ENCODE measurements around the gene CORIN.
"Not testable (repeated sequence)": the region's sequence is repeated elsewhere in the genome, so short reads cannot be mapped to it uniquely, and the experiment has no call there.

Gene CORIN

DNA sequence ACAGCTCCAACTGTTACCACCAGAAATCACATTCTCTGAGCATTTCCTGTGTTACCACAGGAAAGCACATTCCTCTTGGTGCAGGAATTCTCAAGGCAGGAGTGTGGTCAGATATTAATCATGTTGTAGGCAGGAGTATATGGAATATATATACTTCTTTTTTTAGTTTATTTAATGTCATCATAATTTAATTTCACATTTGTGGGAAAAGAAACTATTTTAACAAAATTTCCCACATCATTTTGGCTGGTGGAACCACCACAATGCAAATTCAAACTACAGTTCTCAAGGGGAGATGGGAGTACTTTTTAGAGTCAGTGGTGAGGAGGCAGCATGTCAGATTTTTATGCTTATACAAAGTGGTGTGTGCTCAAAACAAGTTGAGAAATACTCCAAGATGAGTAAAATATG is 213.8 kb downstream of the CORIN start:
- DNase-seq, result no peak

DNA sequence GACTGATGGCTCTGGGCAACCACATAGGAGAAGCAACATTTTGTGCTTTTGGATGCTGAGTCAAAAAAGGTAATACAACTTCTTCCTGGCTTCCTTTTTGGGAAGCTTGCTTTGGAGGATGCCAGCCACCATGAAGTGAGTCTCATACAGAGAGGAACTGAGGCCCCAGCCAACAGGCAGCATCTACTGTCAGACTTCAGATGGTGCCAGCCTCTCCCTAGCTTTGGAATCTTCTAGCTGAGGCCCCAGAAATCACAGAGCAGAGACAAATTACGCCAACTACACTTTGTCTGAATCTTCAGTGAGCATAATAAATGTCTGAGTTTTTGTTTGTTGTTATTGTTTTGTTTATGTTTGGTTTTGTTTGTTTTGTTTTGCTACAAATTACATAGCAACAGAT is 216.7 kb downstream of the CORIN start:
- DNase-seq, result no peak

DNA sequence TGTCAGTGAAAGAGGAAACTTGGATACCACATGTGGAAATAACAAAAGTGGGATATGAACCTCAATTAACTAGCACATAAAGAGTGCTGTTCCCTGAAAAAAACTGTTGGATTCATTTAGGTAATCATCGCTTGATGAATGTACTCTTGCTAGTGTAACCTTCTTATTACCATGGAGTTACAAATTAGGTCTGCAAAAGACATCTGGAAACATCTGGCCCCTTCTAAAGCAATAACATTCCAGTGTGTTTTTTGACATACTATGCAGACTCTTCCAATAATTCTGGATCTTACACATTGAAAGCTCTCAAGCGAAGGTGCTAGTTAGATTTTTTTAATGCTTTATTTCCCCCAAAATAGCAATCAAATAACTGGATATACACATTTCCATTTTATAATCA is 218.2 kb downstream of the CORIN start:
- DNase-seq, result no peak

DNA sequence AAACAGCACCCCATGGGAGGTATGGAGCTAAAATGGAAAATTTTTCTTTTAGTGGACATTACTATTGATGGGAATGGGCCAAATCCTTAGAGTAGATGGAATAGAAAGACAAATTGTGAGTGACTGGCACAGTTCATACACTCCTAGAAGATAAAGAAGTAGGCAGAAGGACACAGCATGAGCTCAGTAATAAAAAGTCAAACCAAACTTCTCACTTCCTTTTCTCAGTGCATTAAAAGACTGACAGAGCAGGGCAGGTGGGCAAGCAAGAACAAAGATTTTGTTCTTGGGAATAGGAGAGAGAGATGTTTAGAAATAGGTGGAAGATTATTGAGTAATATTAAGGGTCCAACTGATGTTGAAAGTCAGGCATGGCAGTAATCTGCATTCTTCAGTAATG is 220.3 kb downstream of the CORIN start:
- no peak for DNase-seq

DNA sequence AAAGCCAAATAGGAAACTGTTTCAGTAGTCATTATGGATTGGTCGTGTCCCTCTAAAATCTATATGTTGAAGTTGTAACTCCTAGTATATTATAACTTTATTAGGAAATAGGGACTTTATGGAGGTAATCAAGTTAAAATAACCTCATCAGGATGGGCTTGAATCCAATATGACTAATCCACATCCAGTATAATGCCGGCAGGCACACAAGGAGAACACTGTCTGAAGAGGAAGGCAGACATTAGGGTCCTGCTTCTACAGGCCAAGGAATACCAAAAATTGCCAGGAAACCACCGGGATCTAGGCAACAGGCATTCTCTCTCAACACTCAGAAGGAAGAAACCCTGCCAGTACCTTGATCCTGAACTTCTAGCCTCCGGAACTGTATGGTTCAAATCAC is 222.5 kb downstream of the CORIN start:
- DNase-seq, result no peak

DNA sequence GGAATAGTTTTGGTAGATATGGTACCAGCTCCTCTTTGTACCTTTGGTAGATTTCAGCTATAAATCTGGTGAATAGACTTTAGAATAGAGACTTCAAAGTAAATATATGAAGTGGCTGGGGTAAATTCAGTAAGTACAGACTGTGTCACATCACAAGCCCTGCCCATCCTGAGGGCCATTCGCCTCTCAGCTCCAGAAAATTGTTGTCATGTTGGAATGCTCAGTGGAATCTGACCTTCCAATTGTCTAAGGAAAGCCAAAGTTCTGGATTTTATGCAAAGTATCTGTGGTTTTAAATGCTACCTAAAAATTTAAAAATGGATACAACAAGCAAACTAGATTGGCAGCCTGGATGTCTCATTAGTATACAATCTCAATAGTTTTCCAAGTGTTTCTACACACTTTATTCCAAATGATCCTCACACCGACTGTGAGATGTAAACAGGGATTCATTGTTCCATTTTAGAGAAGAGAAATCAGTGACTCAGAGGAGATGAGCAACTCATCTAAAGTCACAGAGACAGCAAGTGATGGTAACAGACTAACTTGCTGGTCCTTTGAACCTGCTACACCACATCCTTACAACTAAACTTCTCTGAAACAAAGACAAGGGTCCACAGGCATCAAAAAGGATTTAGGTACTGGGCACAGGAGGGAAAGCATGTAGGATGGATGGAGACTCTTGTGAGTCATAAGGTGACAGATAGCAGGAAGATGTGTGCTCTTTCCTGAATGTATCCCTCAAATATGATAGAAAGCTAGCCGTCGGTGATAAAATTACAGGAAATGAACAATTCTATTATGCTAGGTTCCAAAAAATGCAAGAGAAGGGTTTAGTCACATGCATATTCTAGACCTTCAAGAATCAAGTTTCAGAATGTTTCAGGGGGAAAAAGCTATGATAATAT is 225.5 kb downstream of the CORIN start:
- no peak for DNase-seq

DNA sequence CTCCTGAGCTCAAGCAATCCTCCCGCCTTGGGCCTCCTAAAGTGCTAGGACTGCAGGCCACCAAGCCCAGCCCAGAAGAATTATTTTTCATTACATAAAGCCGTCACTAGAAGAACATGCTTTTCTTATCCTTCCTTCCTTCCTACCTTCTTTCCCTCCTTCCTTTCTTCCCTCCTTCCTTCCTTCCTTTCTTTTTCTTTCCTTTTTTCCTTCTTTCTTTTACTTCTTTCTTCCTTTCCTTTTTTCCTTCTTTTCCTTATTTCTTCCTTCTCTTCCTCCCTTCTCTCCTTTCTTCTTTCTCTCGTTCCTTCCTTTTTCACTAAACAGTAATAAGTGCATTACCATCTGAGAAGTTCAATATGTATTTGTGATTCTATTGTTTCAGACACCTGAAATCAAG is 231.4 kb downstream of the CORIN start:
- DNase-seq, result no peak

DNA sequence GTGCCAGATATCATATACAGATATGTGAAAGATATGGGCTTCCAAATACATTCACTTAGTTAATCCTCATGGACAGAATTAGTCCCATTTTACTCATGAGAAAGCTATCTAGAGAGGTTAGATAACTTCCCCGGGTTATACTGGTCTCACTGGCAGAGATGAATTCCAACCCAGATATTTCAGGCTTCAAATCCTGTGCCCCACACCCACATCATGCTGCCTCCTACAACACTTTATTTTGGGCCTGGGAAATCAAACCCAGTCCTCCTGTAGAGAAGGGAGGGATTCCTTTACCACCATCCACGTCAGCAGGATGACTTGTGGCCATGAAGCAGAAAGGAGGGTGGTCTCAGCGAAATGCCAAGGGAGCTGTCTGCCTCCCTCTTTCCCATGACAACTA is 239.0 kb downstream of the CORIN start:
- no peak for DNase-seq

DNA sequence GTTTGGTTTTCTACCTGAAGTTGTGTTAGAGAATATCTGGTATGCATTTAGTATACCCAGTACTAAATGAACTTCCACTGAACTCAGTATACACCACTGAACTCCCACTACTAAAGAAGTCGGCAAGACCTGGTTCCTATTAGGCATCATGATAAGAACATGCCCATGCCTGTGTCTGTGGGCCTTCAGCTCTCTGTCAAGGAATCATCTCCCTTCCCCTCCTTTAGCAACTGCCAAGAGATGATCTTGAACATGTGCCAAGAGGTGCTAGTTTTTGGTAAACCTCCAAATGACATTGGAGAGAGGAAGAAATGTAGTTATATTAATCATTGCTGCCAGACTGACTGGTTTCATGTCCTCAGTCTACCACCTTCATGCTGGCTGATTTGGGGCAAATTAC is 239.5 kb downstream of the CORIN start:
- no peak for DNase-seq

DNA sequence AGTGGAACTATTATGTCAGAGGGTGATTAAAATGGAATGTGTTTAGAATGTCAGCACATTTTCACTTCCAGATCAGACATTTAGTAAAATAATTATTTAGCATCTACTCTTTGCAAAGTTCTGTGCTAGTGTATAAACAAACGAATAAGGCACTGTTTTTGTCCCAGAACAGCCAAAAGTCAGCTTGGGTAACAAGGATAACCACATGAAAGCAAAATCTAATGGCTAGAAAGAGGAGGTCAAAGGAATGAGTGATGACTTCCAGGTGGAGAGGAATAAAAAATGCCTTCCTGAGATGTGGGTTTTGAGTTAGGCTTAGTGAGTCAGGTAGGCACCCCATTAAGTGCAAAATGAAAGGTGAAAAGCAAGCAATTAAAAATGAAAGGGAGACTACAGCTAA is 240.2 kb downstream of the CORIN start:
- DNase-seq, result no peak

DNA sequence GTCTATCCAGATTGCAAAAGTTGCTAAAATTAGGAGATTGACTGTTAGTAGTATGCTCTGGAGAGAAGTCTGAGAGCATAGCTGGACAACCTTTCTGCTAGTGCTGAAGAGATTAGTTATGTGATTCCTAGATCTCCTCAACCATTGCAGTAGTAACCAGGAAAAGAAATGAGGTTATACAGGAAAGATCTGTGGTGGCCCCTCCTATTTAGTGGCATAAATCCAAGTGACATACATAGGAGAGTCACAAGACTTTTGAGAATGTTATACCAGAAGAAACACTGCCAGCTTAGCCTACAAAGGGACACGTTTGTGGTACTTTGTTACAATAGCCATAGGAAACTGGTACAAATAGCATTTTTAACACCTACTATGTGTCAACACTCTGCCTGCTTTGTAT is 247.5 kb downstream of the CORIN start:
- DNase-seq, result no peak

DNA sequence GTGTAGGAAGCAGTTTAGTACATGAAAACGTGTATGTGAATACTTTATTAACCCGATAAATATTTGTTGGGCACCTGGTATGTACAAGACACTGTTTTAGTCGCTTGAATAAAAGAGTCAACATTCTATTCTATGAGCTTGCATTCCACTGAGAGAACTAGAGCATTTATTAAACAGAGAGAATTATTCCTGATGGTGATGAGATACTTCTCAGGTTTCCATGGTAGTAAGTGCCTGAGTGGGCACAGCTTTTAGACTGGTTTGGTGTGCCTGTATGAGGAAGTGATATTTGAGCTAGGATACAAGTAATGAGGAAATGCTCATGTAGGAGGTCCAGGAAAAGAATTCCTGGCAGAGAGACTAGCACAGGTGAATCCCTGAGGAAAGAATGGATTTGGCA is 258.6 kb downstream of the CORIN start:
- DNase-seq, result no peak

DNA sequence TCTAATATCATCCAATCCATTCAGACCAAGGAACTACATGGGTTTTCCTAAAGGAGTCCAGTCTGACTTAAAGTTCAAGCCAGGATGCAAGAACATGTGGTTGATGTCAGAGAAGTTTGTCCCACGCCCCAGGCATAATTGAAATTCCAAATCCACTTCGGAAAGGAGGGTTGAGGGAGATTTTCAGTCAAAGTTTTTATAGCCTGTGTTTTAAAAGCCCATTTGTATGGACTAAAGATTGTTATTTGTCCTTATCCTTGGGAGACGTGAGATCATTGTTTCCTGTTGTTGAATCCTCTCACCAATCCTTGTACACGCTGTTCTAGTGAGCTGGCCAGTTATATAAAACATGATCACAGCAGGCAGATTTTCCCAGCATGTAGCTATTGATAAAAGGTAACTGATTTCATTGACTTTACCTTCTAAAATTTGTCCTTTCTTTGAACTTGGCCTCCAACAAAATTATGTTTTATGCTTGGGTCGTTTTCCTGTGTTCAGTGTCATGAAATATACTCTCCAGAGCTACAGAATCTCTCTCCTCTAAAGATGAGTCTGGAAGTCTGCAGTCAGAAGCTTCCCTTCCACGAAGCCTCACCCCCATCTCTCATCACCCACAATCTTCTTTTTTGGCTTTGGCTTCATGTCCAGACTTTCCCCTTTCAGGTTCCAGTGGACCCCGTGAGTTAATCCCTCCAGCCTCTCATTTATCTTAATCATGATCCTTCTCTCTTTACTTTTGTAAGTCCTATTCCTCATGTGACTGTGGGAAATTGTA is 259.9 kb downstream of the CORIN start:
- no peak for DNase-seq

DNA sequence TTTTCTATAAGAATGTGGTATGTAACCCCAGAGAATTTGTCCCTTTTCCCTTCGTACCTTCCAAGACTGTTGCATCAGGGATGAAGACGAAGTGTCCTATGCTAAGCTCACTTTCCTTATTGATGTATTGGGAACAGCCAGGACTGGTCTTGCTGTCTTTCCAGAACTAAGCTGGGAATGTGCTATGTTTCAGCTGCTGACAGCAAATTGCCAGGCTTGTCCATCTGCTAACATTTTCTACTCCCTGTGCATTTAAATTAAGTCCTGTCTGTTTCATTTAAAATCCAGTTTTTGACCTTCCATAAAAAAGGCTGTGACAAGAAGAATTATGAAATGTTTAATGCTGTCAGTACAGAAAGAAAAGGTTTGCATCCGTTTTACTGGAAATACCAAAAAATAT is 264.9 kb downstream of the CORIN start:
- no peak for DNase-seq

DNA sequence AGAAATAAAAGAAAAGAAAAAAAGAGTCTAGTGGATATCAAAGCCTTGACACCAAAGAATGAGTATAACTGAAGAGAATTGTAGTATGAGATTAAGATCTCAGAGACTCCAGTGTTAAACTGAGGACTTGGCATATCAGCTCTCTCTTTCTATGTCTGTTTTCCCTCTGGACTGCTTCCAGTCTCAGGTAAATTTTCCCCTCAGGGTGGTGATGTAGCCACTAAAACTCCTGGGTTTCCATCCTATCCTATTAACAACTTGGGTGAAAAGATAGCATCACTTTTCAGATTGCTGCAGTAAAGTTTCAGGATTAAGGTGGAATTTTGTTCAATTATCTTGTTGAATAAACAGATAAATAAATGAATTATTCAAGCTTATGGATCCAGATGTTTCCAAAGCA is 267.1 kb downstream of the CORIN start:
- DNase-seq, result no peak

DNA sequence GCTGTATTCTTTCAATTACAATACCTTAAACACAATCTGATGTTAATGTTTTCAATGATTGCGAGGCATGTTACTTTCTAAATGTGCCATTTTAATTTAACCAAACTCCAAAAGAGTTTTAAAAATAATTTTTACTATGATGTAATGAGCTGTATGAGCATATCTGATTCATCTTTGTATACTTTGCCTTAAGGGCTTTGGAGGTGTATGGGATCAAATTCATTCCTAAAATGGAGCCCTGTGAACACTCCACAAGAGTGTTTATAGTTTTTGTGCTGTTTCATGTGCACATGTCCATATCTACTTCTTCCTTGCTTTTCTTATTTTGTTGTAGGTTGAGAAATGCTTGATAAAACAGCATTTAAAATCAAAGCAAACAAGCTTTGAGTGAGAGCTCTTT is 270.4 kb downstream of the CORIN start:
- DNase-seq, result no peak

DNA sequence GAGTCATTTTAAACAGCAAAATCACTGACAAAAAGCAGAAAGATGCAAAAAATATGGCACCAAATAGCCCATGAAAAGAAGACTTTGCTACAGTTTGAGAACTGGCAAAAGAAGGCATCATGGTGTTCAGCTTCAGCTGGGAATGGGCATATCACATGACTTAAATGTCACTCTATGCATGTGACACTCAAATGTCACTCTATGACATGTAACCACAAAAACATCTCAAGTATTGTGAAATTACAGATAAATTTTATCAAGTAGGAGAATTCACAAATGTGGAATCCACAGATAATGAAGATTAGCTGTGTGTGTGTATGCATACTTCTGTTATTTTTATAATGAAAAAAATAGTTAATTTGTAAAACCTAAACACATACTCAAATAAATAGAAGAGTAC is 270.9 kb downstream of the CORIN start:
- no peak for DNase-seq

DNA sequence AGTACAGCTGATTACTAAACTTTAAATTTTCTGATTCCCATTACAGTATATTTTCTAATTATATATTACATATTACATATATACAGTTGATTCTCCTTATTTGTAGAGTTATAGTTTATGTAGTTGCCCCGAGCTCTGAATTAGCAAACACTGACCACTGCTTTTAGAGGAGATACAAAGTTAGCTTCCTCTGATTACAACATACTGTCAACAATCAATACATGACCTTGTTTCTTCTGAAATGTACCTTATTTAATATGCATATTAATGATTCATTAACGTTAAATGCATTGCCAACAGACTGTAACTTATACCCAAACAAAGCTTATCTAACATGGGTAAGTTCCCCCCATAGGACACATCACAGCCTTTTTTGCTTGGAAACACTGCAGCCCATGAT is 271.3 kb downstream of the CORIN start:
- no peak for DNase-seq

DNA sequence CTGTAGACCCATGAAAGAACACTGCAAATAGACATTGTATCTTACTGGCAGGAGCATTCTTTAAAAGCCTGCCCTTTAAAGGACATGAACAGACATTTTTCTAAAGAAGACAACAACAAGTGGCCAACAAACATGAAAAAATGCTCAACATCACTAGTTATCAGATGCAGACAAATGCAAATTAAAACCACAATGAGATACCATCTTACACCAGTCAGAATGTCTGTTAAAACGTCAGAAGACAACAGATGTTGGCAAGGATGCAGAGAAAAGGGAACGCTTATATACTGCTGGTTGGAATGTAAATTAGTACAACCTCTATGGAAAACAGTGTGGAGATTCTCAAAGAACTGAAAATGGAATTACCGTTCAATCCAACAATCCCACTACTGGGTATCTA is 275.6 kb downstream of the CORIN start:
- DNase-seq, result no peak

DNA sequence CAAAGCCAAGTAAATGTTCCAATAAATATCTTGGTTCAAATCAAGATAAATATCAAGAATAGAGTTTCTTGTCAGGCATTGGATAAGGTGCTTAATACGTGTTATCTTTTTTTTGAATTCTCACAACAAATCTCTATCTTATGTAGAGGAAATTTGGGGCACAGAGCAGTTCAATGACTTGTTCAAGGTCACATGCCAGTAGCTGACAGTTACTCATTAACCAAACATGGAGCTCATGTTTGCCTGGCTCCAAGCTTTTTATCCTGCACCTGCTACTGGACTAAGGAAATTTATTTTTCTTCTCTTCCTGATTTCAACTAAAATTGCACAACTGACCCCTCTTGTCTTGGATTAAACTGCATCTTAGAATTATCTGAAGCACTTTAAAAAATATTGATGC is 276.5 kb downstream of the CORIN start:
- no peak for DNase-seq

DNA sequence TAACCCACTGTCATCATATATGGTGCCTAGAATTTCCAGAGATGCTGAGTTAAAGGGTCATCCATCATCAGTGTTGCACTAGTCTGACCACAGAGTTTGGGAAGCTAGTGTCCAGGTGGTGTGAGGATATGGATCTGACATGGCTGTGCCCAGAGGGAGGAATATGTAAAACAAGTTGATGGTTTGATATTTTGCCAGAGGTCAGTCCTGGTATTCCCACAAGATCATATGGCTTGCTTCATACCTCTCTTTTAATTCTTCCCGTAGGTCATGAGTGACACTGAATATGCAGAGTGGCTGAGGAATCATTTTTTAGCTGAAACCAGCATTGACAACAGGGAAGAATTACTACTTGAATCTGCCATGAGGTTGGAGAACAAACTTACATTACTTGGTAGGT is 277.2 kb downstream of the CORIN start:
- DNase-seq, result no peak

DNA sequence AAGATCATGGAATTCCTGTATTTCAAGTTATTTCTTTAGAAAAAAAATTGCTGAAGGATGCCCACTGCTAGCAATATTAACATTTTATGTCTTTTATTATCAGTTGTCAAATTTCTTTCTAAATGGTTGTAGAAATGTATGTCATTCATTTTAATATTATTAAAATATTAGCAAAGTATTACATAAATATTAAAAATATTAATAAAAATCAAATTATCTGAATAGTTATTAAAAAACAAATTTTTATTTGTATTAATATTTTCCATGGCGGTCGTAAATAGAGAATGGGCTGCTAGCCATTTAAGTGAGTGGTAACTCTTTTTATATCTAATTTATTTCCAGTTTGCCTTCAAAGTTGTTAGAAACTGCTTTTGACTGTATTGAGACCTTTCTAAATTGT is 280.6 kb downstream of the CORIN start:
- DNase-seq, result no peak

DNA sequence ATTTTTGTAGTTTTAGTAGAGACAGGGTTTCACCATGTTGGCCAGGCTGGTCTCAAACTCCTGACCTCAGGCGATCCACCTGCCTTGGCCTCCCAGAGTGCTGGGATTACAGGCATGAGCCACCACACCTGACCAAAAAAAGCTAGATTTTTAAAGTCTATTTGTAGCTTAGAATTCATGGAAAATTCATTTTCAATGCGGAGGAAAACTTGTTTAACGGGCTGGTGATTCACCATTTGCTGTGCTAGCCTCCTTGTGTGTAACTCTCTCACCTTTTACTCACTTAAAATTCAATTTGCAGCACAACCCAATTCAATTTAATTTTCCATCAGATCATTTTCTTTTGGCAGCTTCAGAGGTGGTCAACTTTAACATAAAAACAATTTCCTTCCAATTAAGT is 281.9 kb downstream of the CORIN start:
- not testable (repeated sequence) for DNase-seq

DNA sequence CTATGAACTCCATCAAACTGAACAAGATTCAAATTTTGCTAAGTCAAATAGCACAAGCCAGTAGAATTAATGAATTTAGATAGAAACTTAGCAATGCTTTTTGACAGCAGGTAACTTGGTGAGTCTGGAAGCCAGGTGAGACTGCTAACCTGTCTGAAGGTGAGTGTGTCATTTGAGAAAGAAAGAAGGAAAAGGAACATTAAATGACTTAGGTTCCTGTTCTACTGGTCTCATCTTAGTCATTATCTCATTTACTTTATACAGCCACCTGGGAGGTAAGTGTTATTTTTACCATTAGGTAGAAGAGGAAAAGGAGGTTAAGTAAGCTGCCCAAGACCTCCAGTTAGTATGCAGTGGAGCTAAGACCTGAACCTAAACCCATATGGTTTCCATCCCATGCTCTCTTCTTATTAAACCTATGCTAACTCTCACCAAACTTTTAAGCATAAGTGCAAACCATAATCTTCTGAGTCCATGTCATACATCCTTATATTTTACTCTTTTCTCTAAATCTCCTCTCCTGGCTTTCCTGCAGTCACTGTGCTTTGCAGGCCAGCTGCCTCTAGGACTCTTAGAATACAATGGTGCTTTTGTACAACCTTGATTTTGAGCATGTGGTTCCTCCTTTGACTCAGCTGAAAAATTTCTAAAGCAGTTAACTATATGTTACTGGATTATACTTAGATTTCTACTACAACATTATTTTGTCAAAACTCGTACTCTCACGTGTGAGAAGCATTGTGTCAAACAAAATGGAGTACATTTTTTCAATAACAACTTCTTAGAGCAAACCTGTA is 284.3 kb downstream of the CORIN start:
- no peak for DNase-seq

All from stimulated activated CD4-positive, alpha-beta T cell treated with anti-CD3 and anti-CD28 coated beads, Interleukin-2, amount 100 ng/mL, for 24 hours (primary cell).